Neutrophil (primary cell): ENCODE measurements around the gene CADM4.

Experiments used
- H3K27ac ChIP-seq: fragments of 200-600 bp; sonication (generic); 2 replicates; pipeline ENCODE4 v1.5.1; 2016; ENCODE audit warnings: mild to moderate bottlenecking, moderate library complexity
- H3K27me3 ChIP-seq: fragments of 200-600 bp; sonication (generic); 2 replicates; pipeline ENCODE4 v1.6.0; 2016; ENCODE audit warnings: mild to moderate bottlenecking
- H3K36me3 ChIP-seq: fragments of 200-600 bp; sonication (generic); 2 replicates; pipeline ENCODE4 v1.5.1; 2017
- H3K4me1 ChIP-seq, 2 experiments: fragments of 200-600 bp in 1 of 2; sonication (generic) in 1 of 2; 1 replicate in 1 of 2; 2 replicates in 1 of 2; pipeline versions ENCODE4 v1.5.1 to v1.6.1; 2013 to 2016; ENCODE audit warnings: low read depth in 1 of 2, low read length in 1 of 2, mild to moderate bottlenecking in 1 of 2, moderate library complexity in 1 of 2; ENCODE audit not compliant: control insufficient read depth in 1 of 2, insufficient read depth in 1 of 2
- H3K4me3 ChIP-seq, 2 experiments: fragments of 200-600 bp in 1 of 2; sonication (generic) in 1 of 2; 1 replicate in 1 of 2; 2 replicates in 1 of 2; pipeline ENCODE4 v1.5.1; 2013 to 2016; ENCODE audit warnings: low read depth in 1 of 2, low read length in 1 of 2, mild to moderate bottlenecking in 1 of 2, moderate library complexity in 1 of 2
- H3K9me3 ChIP-seq: fragments of 200-600 bp; sonication (generic); 2 replicates; pipeline ENCODE4 v1.5.1; 2016
- CTCF ChIP-seq: fragments of 200-600 bp; sonication (generic); IDR thresholded peaks from 2 replicates; pipeline ENCODE4 v1.5.1; 2016; ENCODE audit warnings: antibody characterized with exemption

Gene CADM4

GRCh38 chr19:43668406-43669109, 28.9 kb upstream of the CADM4 start:
- H3K27me3 ChIP-seq = no peaks in the 10 kb centered on the region
- TF ChIP-seq CTCF = peak; percentile 37
- peaks cover 50% of the 10 kb centered on the region for H3K36me3 ChIP-seq
- H3K9me3 ChIP-seq = peaks cover 8% of the 10 kb centered on the region
- peak overlapping the region; percentile 99 for H3K27ac ChIP-seq
- H3K4me3 ChIP-seq = peak overlapping the region; percentile 85 to 100
- H3K4me1 ChIP-seq = peaks cover 80 to 86% of the 10 kb centered on the region in 2 experiments

- Histone ChIP-seq H3K27me3 (no peaks in the 10 kb centered on the region), H3K4me3 (peak overlapping the region; percentile 85 to 100), H3K27ac (peak overlapping the region; percentile 99), H3K9me3 (peaks cover 8% of the 10 kb centered on the region), H3K4me1 (peaks cover 75 to 85% of the 10 kb centered on the region in 2 experiments), H3K36me3 (peaks cover 56% of the 10 kb centered on the region)
- TF ChIP-seq CTCF = no peak
Observed at GRCh38 chr19:43667876-43668405, 28.3 kb upstream of the CADM4 start.

- TF ChIP-seq CTCF = no peak
- peaks cover 69 to 81% of the 10 kb centered on the region in 2 experiments for H3K4me1 ChIP-seq
- peak overlapping the region; percentile 99 for H3K27ac ChIP-seq
- H3K27me3 ChIP-seq = no peaks in the 10 kb centered on the region
- peak overlapping the region; percentile 85 to 100 for H3K4me3 ChIP-seq
- peaks cover 62% of the 10 kb centered on the region for H3K36me3 ChIP-seq
- peaks cover 8% of the 10 kb centered on the region for H3K9me3 ChIP-seq
Observed at GRCh38 chr19:43667126-43667875, 27.7 kb upstream of the CADM4 start.

- Histone ChIP-seq H3K4me1 (peaks cover 46 to 56% of the 10 kb centered on the region in 2 experiments), H3K9me3 (peaks cover 8% of the 10 kb centered on the region), H3K27ac (peak overlapping the region; percentile 99), H3K36me3 (peaks cover 95% of the 10 kb centered on the region), H3K4me3 (peak overlapping the region; percentile 8 to 23), H3K27me3 (no peaks in the 10 kb centered on the region)
- no peak for TF ChIP-seq CTCF
Observed at GRCh38 chr19:43664018-43664417, 24.4 kb upstream of the CADM4 start.

GRCh38 chr19:43662487-43662886, 22.8 kb upstream of the CADM4 start:
- Histone ChIP-seq H3K36me3 (peaks cover 99% of the 10 kb centered on the region), H3K4me1 (peaks cover 39 to 47% of the 10 kb centered on the region in 2 experiments), H3K27ac (peak overlapping the region; percentile 24), H3K4me3 (no peak overlapping the region), H3K9me3 (peaks cover 8% of the 10 kb centered on the region), H3K27me3 (no peaks in the 10 kb centered on the region)
- TF ChIP-seq CTCF = no peak
